Stomach smooth muscle (tissue), 2 donors: Measurements from ENCODE around the gene RNU2-63P.
"Not testable (repeated sequence)": the region's sequence is repeated elsewhere in the genome, so short reads cannot be mapped to it uniquely, and the experiment has no call there.

Experiments
- H3K27ac ChIP-seq: one replicate; pipeline ENCODE4 v1.7.0; 2013; ENCODE audit warnings: mild to moderate bottlenecking, low read length, inconsistent platforms
- H3K27me3 ChIP-seq, 2 donors: one replicate each; pipeline ENCODE4 v1.7.0; 2013; ENCODE audit warnings: low read length in 2 of 2; ENCODE audit not compliant: insufficient read depth in 2 of 2, control insufficient read depth in 1 of 2
- H3K36me3 ChIP-seq, 2 donors: one replicate each; pipeline ENCODE4 v1.7.0; 2013; ENCODE audit warnings: low read length in 2 of 2; ENCODE audit not compliant: control insufficient read depth in 2 of 2, insufficient read depth in 2 of 2
- H3K4me1 ChIP-seq: one replicate; pipeline ENCODE4 v1.7.0; 2013; ENCODE audit warnings: low read length; ENCODE audit not compliant: control insufficient read depth, insufficient read depth
- H3K4me3 ChIP-seq, 2 donors: one replicate each; pipeline ENCODE4 v1.7.0; 2013; ENCODE audit warnings: low read length in 2 of 2
- H3K9ac ChIP-seq, 2 donors: one replicate each; pipeline ENCODE4 v1.7.0; 2013; ENCODE audit warnings: low read length in 2 of 2, mild to moderate bottlenecking in 1 of 2
- H3K9me3 ChIP-seq, 2 donors: one replicate each; pipeline ENCODE4 v1.7.0; 2013; ENCODE audit warnings: low read length in 2 of 2; ENCODE audit not compliant: control insufficient read depth in 2 of 2
- donor health status: healthy.
- donor health status: Pancreatic carcinoma.

RNU2-63P gene

GRCh38 chr2:88053296-88053695 lies 36.9 kb upstream of the RNU2-63P start:
- no peak overlapping the region for H3K4me3 ChIP-seq
- H3K9me3 ChIP-seq: no peaks in the 10 kb centered on the region
- H3K36me3 ChIP-seq: no peaks in the 10 kb centered on the region
- H3K4me1 ChIP-seq: peaks cover 16% of the 10 kb centered on the region
- H3K27ac ChIP-seq: no peak overlapping the region
- no peaks in the 10 kb centered on the region for H3K27me3 ChIP-seq
- H3K9ac ChIP-seq: no peak overlapping the region

GRCh38 chr2:88051792-88052191 lies 35.4 kb upstream of the RNU2-63P start:
- H3K9ac ChIP-seq: no peak overlapping the region
- H3K4me1 ChIP-seq: peaks cover 16% of the 10 kb centered on the region
- H3K9me3 ChIP-seq: no peaks in the 10 kb centered on the region
- no peak overlapping the region for H3K27ac ChIP-seq
- no peak overlapping the region for H3K4me3 ChIP-seq
- H3K27me3 ChIP-seq: no peaks in the 10 kb centered on the region
- H3K36me3 ChIP-seq: no peaks in the 10 kb centered on the region

- Histone ChIP-seq H3K4me1 (peaks cover 9% of the 10 kb centered on the region), H3K9ac (no peak overlapping the region), H3K36me3 (no peaks in the 10 kb centered on the region), H3K27me3 (no peaks in the 10 kb centered on the region), H3K9me3 (no peaks in the 10 kb centered on the region), H3K4me3 (no peak overlapping the region), H3K27ac (no peak overlapping the region)
These were observed 33.3 kb upstream of the RNU2-63P start for GRCh38 chr2:88049622-88050021.

GRCh38 chr2:88048541-88048940 lies 32.2 kb upstream of the RNU2-63P start:
- Histone ChIP-seq H3K9ac (no peak overlapping the region), H3K4me3 (no peak overlapping the region), H3K27me3 (no peaks in the 10 kb centered on the region), H3K27ac (no peak overlapping the region), H3K36me3 (no peaks in the 10 kb centered on the region), H3K4me1 (no peaks in the 10 kb centered on the region), H3K9me3 (no peaks in the 10 kb centered on the region)

- H3K27me3 ChIP-seq, H3K36me3 ChIP-seq, H3K4me1 ChIP-seq, H3K9ac ChIP-seq, H3K4me3 ChIP-seq, H3K9me3 ChIP-seq, H3K27ac ChIP-seq: not testable (repeated sequence)
These were observed 29.2 kb upstream of the RNU2-63P start for GRCh38 chr2:88045561-88045960.

GRCh38 chr2:88042476-88042875 lies 26.1 kb upstream of the RNU2-63P start:
- H3K9me3 ChIP-seq: no peaks in the 10 kb centered on the region
- peaks cover 0 to 3% of the 10 kb centered on the region in 2 donors for H3K36me3 ChIP-seq
- no peak overlapping the region for H3K9ac ChIP-seq
- no peak overlapping the region for H3K27ac ChIP-seq
- no peaks in the 10 kb centered on the region for H3K27me3 ChIP-seq
- H3K4me1 ChIP-seq: no peaks in the 10 kb centered on the region
- H3K4me3 ChIP-seq: no peak overlapping the region

GRCh38 chr2:88038263-88039105 lies 22.1 kb upstream of the RNU2-63P start:
- no peak overlapping the region for H3K27ac ChIP-seq

GRCh38 chr2:88036606-88037005 lies 20.3 kb upstream of the RNU2-63P start:
- Histone ChIP-seq H3K27me3 (no peaks in the 10 kb centered on the region), H3K36me3 (peaks cover 9 to 23% of the 10 kb centered on the region in 2 donors)

More at GRCh38 chr2:88038263-88039105, 22.1 kb upstream of the RNU2-63P start:
- H3K9ac ChIP-seq: no peak overlapping the region
- H3K4me3 ChIP-seq: no peak overlapping the region
- H3K9me3 ChIP-seq: no peaks in the 10 kb centered on the region
- peaks cover 0 to 18% of the 10 kb centered on the region in 2 donors for H3K36me3 ChIP-seq
- no peaks in the 10 kb centered on the region for H3K4me1 ChIP-seq
- H3K27me3 ChIP-seq: no peaks in the 10 kb centered on the region

GRCh38 chr2:88036182-88036581 lies 19.8 kb upstream of the RNU2-63P start:
- H3K4me1 ChIP-seq: no peaks in the 10 kb centered on the region
- no peaks in the 10 kb centered on the region for H3K27me3 ChIP-seq
- H3K27ac ChIP-seq: no peak overlapping the region
- no peaks in the 10 kb centered on the region for H3K9me3 ChIP-seq
- no peak overlapping the region for H3K9ac ChIP-seq
- H3K36me3 ChIP-seq: peaks cover 9 to 23% of the 10 kb centered on the region in 2 donors
- H3K4me3 ChIP-seq: no peak overlapping the region

More at GRCh38 chr2:88036606-88037005, 20.3 kb upstream of the RNU2-63P start:
- H3K9me3 ChIP-seq: no peaks in the 10 kb centered on the region
- H3K4me1 ChIP-seq: no peaks in the 10 kb centered on the region
- no peak overlapping the region for H3K4me3 ChIP-seq
- no peak overlapping the region for H3K9ac ChIP-seq
- no peak overlapping the region for H3K27ac ChIP-seq

- Histone ChIP-seq H3K9me3 (no peaks in the 10 kb centered on the region), H3K27me3 (no peaks in the 10 kb centered on the region), H3K27ac (no peak overlapping the region), H3K9ac (no peak overlapping the region), H3K4me3 (no peak overlapping the region), H3K36me3 (peaks cover 14 to 44% of the 10 kb centered on the region in 2 donors), H3K4me1 (no peaks in the 10 kb centered on the region)
These were observed 15.8 kb upstream of the RNU2-63P start for GRCh38 chr2:88032070-88032702.

- Histone ChIP-seq H3K9me3 (no peaks in the 10 kb centered on the region), H3K9ac (no peak overlapping the region), H3K4me1 (no peaks in the 10 kb centered on the region), H3K27me3 (no peaks in the 10 kb centered on the region), H3K4me3 (no peak overlapping the region), H3K27ac (no peak overlapping the region), H3K36me3 (peaks cover 16 to 32% of the 10 kb centered on the region in 2 donors)
These were observed 12.6 kb upstream of the RNU2-63P start for GRCh38 chr2:88028931-88029330.
